WTC11 (cell line): ENCODE results near the gene FAM50A. TPM values are rescaled to one million over a fixed set of nuclear protein-coding genes. Genes with fewer than 3 reads are reported as not detected.

Experiments
- ATAC-seq: fragments of 200-7000 bp; cut with Tn5 transposase; 2 replicates; pipeline ENCODE4 v1.10.0; 2021; ENCODE audit warnings: mild to moderate bottlenecking, moderate library complexity
- CTCF ChIA-PET: fragments of 300-600 bp; sonication (Branson Sonifier 250); formaldehyde crosslinking; loops from one replicate; lab custom pipeline; 2021; ENCODE audit warnings: antibody characterized with exemption; lab: Charles Lee
- POLR2A ChIA-PET: fragments of 350-600 bp; sonication (Branson Sonifier 250); formaldehyde crosslinking; loops from one replicate; lab custom pipeline; 2021; ENCODE audit warnings: antibody characterized with exemption; lab: Charles Lee
- DNase-seq: peaks from one replicate; pipeline ENCODE4 v3.0.0; 2021; ENCODE audit warnings: low spot score
- H3K27ac Mint-ChIP-seq: 2 replicates; pipeline ENCODE4 v1.8.0; 2021; ENCODE audit warnings: mixed read lengths
- H3K27me3 Mint-ChIP-seq: 2 replicates; pipeline ENCODE4 v1.8.0; 2021; ENCODE audit warnings: low read depth, mild to moderate bottlenecking, moderate library complexity, mixed read lengths
- H3K36me3 Mint-ChIP-seq: 2 replicates; pipeline ENCODE4 v1.8.0; 2021; ENCODE audit warnings: mixed read lengths
- H3K4me1 Mint-ChIP-seq: 2 replicates; pipeline ENCODE4 v1.8.0; 2022; ENCODE audit warnings: mixed read lengths
- H3K4me3 Mint-ChIP-seq: 2 replicates; pipeline ENCODE4 v1.8.0; 2021; ENCODE audit warnings: mild to moderate bottlenecking, moderate library complexity, mixed read lengths
- H3K9me3 Mint-ChIP-seq: 2 replicates; pipeline ENCODE4 v1.8.0; 2021; ENCODE audit warnings: mixed read lengths
- FOXJ3 ChIP-seq: sonication (generic); formaldehyde crosslinking; IDR thresholded peaks from 2 replicates; pipeline ENCODE4 v1.9.0; 2021; ENCODE audit warnings: missing genetic modification reagents, mild to moderate bottlenecking, borderline replicate concordance
- JUN ChIP-seq: sonication (generic); formaldehyde crosslinking; IDR thresholded peaks from 2 replicates; pipeline ENCODE4 v1.8.0; 2023; ENCODE audit warnings: mild to moderate bottlenecking, missing genetic modification reagents
- NR2C2 ChIP-seq: sonication (generic); formaldehyde crosslinking; IDR thresholded peaks from 2 replicates; pipeline ENCODE4 v1.8.0; 2022; ENCODE audit warnings: mild to moderate bottlenecking, missing genetic modification reagents
- SMAD3 ChIP-seq: sonication (generic); formaldehyde crosslinking; IDR thresholded peaks from 2 replicates; pipeline ENCODE4 v1.8.0; 2022; ENCODE audit warnings: missing genetic modification reagents, mild to moderate bottlenecking, borderline replicate concordance
- SP1 ChIP-seq: sonication (generic); formaldehyde crosslinking; conservative IDR thresholded peaks from 2 replicates; pipeline ENCODE4 v1.8.1; 2022; ENCODE audit warnings: missing genetic modification reagents
- TP53 ChIP-seq: sonication (generic); formaldehyde crosslinking; IDR thresholded peaks from 2 replicates; pipeline ENCODE4 v1.8.1; 2023; ENCODE audit warnings: mild to moderate bottlenecking, missing genetic modification reagents
- ZBTB21 ChIP-seq: sonication (generic); formaldehyde crosslinking; IDR thresholded peaks from 2 replicates; pipeline ENCODE4 v1.8.1; 2023; ENCODE audit warnings: mild to moderate bottlenecking, missing genetic modification reagents, borderline replicate concordance
- ZNF263 ChIP-seq: sonication (generic); formaldehyde crosslinking; IDR thresholded peaks from 2 replicates; pipeline ENCODE4 v1.8.1; 2022; ENCODE audit warnings: low read depth, mild to moderate bottlenecking, moderate library complexity, missing genetic modification reagents
- ZNF423 ChIP-seq: fragments of 250-450 bp; sonication (Bioruptor Pico); IDR thresholded peaks from 2 replicates; pipeline ENCODE4 v2.1.2; 2022; ENCODE audit warnings: mild to moderate bottlenecking, moderate library complexity
- total RNA-seq: library from RNA; stranded (reverse); gene quantifications from 3 replicates; pipeline ENCODE4 v1.2.3, GENCODE V29; 2021
- TF ChIP-seq, protein P1 (sequence below): fragments of 250-450 bp; sonication (Bioruptor Pico); IDR thresholded peaks from 2 replicates; pipeline ENCODE4 v2.1.2; 2022; ENCODE audit warnings: mild to moderate bottlenecking, moderate library complexity
- TF ChIP-seq, protein P2 (sequence below): fragments of 250-450 bp; sonication (Bioruptor Pico); IDR thresholded peaks from 2 replicates; pipeline ENCODE4 v1.9.0; 2021; ENCODE audit warnings: mild to moderate bottlenecking
- TF ChIP-seq, protein P3 (sequence below): sonication (generic); formaldehyde crosslinking; IDR thresholded peaks from 2 replicates; pipeline ENCODE4 v1.8.0; 2023; ENCODE audit warnings: missing genetic modification reagents, mild to moderate bottlenecking, borderline replicate concordance
- TF ChIP-seq, protein P4 (sequence below): fragments of 250-450 bp; sonication (Bioruptor Pico); conservative IDR thresholded peaks from 2 replicates; pipeline ENCODE4 v1.9.0; 2021; ENCODE audit warnings: mild to moderate bottlenecking
- TF ChIP-seq, protein P5 (sequence below): fragments of 250-450 bp; sonication (Bioruptor Pico); IDR thresholded peaks from 2 replicates; pipeline ENCODE4 v1.8.0; 2021; ENCODE audit warnings: mild to moderate bottlenecking
- TF ChIP-seq, protein P6 (sequence below): fragments of 250-450 bp; sonication (Bioruptor Pico); IDR thresholded peaks from 2 replicates; pipeline ENCODE4 v1.9.0; 2021; ENCODE audit warnings: moderate library complexity, mild to moderate bottlenecking, inconsistent platforms, borderline replicate concordance
- TF ChIP-seq, protein P7 (sequence below): sonication (generic); formaldehyde crosslinking; IDR thresholded peaks from 2 replicates; pipeline ENCODE4 v1.8.1; 2022; ENCODE audit warnings: low read depth, mild to moderate bottlenecking, moderate library complexity, missing genetic modification reagents, borderline replicate concordance
- TF ChIP-seq, protein P8 (sequence below): sonication (generic); formaldehyde crosslinking; IDR thresholded peaks from 2 replicates; pipeline ENCODE4 v1.8.1; 2022; ENCODE audit warnings: mild to moderate bottlenecking, moderate library complexity, missing genetic modification reagents
- TF ChIP-seq, protein P9 (sequence below): sonication (generic); formaldehyde crosslinking; IDR thresholded peaks from 2 replicates; pipeline ENCODE4 v1.8.1; 2023; ENCODE audit warnings: mild to moderate bottlenecking, missing genetic modification reagents
- TF ChIP-seq, protein P10 (sequence below): sonication (generic); formaldehyde crosslinking; IDR thresholded peaks from 2 replicates; pipeline ENCODE4 v1.8.0; 2023; ENCODE audit warnings: missing genetic modification reagents

Gene FAM50A
- total RNA-seq, 1 experiment from 2014 or later = 50.2 TPM

DNA sequence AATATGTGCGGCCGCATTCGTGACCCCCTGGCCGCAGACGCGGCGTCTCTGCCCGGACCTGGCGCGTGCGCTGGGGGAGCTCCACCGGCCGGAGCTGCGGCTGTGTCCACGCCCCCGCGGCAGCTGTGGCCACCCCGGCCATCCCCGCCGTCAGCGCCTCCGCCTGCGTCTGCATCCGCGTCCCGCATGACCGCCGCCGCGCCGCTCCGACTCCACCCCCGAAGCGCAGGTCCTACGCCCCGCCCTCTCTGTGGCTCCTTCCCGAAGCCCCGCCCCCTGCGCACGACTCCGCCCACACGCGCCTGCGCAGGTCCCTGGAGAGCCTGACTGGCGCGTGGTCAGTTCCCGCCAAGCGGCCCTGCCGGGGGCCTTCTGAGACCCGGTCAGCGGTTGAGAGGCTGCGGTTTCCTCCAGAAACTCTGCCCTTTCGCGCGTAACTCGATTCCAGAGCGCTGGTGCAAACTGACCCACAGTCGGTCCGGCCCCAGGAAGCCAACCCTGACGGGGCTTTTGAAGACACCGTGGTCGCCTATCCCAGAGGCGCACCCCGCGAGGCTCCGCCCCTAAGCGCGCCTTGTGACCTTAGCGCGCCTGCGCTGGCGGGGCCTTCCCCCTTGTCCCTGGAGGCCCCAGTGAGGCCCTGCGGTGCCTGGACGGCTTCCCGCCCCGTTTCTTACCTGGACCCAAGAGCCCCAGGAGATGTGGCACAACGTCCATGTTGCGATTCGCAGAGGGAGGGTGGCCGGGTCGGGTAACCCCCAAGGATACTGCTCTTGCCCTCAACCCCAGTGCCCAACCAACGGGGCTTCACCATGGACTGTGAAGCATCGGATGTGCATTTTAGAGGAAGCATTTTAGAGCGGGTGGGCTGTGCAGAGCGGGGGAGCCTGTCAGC lies 35.0 kb downstream of the FAM50A start, which contains the start of gene LAGE3:
LAGE3 (minus strand) TSS at position 554 of the 895 bp plus-strand sequence; CDS start at position 188, 366 bp downstream.
- Mint-ChIP-seq H3K27ac (no peak within 1 kb of the TSS), H3K4me1 (peaks cover 3% of the 10 kb centered on the region; the same call in 1 of the 2 replicates), H3K27me3 (peaks cover 2% of the 10 kb centered on the region; the same call in 1 of the 2 replicates), H3K9me3 (no peaks in the 10 kb centered on the region), H3K4me3 (peak within 1 kb of the TSS; percentile 74), H3K36me3 (no peaks in the 10 kb centered on the region; the same call in 1 of the 2 replicates)
- CTCF ChIA-PET = interaction anchor here (1.2 kb wide), 1 partner anchor 11 kb away, joined by 4 read pairs; the partner anchor contains the start of gene SLC10A3
- POLR2A ChIA-PET = interaction anchor here (0.9 to 1.4 kb wide), 2 partner anchors 12 to 40 kb away, joined by 3 to 8 read pairs; partner anchors contain the start of gene SLC10A3
- ATAC-seq (peak; percentile 90), DNase-seq (peak; percentile 93)
- TF ChIP-seq, protein P1, sequence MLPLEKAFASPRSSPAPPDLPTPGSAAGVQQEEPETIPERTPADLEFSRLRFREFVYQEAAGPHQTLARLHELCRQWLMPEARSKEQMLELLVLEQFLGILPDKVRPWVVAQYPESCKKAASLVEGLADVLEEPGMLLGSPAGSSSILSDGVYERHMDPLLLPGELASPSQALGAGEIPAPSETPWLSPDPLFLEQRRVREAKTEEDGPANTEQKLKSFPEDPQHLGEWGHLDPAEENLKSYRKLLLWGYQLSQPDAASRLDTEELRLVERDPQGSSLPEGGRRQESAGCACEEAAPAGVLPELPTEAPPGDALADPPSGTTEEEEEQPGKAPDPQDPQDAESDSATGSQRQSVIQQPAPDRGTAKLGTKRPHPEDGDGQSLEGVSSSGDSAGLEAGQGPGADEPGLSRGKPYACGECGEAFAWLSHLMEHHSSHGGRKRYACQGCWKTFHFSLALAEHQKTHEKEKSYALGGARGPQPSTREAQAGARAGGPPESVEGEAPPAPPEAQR (CRISPR knock-in tag) = no peak
- TF ChIP-seq, protein P2, sequence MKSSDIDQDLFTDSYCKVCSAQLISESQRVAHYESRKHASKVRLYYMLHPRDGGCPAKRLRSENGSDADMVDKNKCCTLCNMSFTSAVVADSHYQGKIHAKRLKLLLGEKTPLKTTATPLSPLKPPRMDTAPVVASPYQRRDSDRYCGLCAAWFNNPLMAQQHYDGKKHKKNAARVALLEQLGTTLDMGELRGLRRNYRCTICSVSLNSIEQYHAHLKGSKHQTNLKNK = no peak
- TF ChIP-seq, protein P3, sequence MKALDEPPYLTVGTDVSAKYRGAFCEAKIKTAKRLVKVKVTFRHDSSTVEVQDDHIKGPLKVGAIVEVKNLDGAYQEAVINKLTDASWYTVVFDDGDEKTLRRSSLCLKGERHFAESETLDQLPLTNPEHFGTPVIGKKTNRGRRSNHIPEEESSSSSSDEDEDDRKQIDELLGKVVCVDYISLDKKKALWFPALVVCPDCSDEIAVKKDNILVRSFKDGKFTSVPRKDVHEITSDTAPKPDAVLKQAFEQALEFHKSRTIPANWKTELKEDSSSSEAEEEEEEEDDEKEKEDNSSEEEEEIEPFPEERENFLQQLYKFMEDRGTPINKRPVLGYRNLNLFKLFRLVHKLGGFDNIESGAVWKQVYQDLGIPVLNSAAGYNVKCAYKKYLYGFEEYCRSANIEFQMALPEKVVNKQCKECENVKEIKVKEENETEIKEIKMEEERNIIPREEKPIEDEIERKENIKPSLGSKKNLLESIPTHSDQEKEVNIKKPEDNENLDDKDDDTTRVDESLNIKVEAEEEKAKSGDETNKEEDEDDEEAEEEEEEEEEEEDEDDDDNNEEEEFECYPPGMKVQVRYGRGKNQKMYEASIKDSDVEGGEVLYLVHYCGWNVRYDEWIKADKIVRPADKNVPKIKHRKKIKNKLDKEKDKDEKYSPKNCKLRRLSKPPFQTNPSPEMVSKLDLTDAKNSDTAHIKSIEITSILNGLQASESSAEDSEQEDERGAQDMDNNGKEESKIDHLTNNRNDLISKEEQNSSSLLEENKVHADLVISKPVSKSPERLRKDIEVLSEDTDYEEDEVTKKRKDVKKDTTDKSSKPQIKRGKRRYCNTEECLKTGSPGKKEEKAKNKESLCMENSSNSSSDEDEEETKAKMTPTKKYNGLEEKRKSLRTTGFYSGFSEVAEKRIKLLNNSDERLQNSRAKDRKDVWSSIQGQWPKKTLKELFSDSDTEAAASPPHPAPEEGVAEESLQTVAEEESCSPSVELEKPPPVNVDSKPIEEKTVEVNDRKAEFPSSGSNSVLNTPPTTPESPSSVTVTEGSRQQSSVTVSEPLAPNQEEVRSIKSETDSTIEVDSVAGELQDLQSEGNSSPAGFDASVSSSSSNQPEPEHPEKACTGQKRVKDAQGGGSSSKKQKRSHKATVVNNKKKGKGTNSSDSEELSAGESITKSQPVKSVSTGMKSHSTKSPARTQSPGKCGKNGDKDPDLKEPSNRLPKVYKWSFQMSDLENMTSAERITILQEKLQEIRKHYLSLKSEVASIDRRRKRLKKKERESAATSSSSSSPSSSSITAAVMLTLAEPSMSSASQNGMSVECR = 0 out of 2 replicates have a peak, but pooled peaks have one; percentile 65
- TF ChIP-seq, protein P4, sequence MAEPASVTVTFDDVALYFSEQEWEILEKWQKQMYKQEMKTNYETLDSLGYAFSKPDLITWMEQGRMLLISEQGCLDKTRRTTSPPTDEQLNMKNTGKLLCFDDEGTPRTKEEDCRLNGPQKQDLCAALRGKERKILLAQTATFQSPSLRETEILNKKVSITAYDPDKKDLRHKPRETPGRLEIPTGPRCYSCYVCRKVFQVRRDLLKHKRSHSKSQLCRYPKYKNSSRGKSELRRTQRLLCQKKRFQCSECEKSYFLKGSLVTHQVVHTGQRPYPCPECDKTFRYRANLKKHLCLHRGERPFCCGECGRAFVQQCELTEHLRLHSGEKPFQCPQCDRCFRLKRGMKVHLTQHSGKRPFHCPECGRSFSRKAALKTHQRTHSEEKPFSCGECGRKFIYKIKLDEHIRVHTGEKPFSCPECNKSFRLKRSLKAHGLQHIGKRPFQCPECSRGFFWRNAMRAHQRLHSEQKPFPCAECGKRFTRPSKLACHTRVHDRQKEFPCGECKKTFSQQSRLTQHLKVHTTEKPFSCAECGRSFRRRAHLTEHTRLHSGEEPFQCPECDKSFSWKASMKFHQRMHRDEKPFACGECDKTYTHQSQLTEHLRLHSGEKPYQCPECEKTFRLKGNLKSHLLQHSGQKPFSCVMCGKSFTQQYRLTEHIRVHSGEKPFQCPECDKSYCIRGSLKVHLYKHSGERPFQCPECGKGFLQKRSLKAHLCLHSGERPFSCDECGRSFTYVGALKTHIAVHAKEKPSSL (CRISPR knock-in tag) = no peak
- no peak for TF ChIP-seq NR2C2 (CRISPR knock-in tag)
- TF ChIP-seq, protein P5, sequence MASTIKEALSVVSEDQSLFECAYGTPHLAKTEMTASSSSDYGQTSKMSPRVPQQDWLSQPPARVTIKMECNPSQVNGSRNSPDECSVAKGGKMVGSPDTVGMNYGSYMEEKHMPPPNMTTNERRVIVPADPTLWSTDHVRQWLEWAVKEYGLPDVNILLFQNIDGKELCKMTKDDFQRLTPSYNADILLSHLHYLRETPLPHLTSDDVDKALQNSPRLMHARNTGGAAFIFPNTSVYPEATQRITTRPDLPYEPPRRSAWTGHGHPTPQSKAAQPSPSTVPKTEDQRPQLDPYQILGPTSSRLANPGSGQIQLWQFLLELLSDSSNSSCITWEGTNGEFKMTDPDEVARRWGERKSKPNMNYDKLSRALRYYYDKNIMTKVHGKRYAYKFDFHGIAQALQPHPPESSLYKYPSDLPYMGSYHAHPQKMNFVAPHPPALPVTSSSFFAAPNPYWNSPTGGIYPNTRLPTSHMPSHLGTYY (CRISPR knock-in tag) = no peak
- no peak for TF ChIP-seq SMAD3
- TF ChIP-seq, protein P6, sequence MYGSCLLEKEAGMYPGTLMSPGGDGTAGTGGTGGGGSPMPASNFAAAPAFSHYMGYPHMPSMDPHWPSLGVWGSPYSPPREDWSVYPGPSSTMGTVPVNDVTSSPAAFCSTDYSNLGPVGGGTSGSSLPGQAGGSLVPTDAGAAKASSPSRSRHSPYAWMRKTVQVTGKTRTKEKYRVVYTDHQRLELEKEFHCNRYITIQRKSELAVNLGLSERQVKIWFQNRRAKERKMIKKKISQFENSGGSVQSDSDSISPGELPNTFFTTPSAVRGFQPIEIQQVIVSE = no peak
- TF ChIP-seq, protein P7, sequence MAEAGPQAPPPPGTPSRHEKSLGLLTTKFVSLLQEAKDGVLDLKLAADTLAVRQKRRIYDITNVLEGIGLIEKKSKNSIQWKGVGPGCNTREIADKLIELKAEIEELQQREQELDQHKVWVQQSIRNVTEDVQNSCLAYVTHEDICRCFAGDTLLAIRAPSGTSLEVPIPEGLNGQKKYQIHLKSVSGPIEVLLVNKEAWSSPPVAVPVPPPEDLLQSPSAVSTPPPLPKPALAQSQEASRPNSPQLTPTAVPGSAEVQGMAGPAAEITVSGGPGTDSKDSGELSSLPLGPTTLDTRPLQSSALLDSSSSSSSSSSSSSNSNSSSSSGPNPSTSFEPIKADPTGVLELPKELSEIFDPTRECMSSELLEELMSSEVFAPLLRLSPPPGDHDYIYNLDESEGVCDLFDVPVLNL (CRISPR knock-in tag) = peak; percentile 42; the same call in 1 of the 2 replicates
- TF ChIP-seq, protein P8, sequence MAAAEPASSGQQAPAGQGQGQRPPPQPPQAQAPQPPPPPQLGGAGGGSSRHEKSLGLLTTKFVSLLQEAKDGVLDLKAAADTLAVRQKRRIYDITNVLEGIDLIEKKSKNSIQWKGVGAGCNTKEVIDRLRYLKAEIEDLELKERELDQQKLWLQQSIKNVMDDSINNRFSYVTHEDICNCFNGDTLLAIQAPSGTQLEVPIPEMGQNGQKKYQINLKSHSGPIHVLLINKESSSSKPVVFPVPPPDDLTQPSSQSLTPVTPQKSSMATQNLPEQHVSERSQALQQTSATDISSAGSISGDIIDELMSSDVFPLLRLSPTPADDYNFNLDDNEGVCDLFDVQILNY (CRISPR knock-in tag) = peak; percentile 96
- TF ChIP-seq JUN = no peak
- no peak for TF ChIP-seq ZNF423 (CRISPR knock-in tag)
- TF ChIP-seq TP53 (CRISPR knock-in tag) = peak; percentile 47; the same call in 1 of the 2 replicates
- TF ChIP-seq FOXJ3 (CRISPR knock-in tag) = no peak
- TF ChIP-seq SP1 (CRISPR knock-in tag) = peak; percentile 94
- no peak; the same call in none of the 2 replicates for TF ChIP-seq ZBTB21
- TF ChIP-seq ZNF263 (CRISPR knock-in tag) = no peak
- TF ChIP-seq, protein P9, sequence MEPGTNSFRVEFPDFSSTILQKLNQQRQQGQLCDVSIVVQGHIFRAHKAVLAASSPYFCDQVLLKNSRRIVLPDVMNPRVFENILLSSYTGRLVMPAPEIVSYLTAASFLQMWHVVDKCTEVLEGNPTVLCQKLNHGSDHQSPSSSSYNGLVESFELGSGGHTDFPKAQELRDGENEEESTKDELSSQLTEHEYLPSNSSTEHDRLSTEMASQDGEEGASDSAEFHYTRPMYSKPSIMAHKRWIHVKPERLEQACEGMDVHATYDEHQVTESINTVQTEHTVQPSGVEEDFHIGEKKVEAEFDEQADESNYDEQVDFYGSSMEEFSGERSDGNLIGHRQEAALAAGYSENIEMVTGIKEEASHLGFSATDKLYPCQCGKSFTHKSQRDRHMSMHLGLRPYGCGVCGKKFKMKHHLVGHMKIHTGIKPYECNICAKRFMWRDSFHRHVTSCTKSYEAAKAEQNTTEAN (CRISPR knock-in tag) = no peak
- TF ChIP-seq, protein P10, sequence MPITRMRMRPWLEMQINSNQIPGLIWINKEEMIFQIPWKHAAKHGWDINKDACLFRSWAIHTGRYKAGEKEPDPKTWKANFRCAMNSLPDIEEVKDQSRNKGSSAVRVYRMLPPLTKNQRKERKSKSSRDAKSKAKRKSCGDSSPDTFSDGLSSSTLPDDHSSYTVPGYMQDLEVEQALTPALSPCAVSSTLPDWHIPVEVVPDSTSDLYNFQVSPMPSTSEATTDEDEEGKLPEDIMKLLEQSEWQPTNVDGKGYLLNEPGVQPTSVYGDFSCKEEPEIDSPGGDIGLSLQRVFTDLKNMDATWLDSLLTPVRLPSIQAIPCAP (CRISPR knock-in tag) = peak; percentile 78; the same call in 1 of the 2 replicates
